Small intestine (tissue), 7 donors: ENCODE data around the gene INPP5K. TPM values are rescaled to one million over a fixed set of nuclear protein-coding genes. Genes with fewer than 3 reads are reported as not detected.
A peak's percentile ranks its signal among the peaks of the same experiment; 100 is the strongest.
"Not testable (repeated sequence)": the region's sequence is repeated elsewhere in the genome, so short reads cannot be mapped to it uniquely, and the experiment has no call there.

ENCODE experiments used
- DNase-seq, 2 donors: peaks; one replicate each; pipeline versions ENCODE4 v3.0.0 to v3.0.0-alpha.2; 2013
- FAIRE-seq: peaks from 2 replicates; lab custom pipeline; 2012; peaks lifted over from hg19 to GRCh38; lab: Jason Lieb, UNC
- H3K27ac ChIP-seq, 3 donors: one replicate each; pipeline ENCODE4 v1.5.1; 2013; ENCODE audit warnings: low read length in 2 of 3, mild to moderate bottlenecking in 2 of 3, control low read depth in 1 of 3, inconsistent platforms in 1 of 3, low read depth in 1 of 3, moderate library complexity in 1 of 3
- H3K27me3 ChIP-seq, 3 donors: one replicate each; pipeline ENCODE4 v1.6.1; 2013; ENCODE audit warnings: low read length in 3 of 3, inconsistent platforms in 1 of 3; ENCODE audit not compliant: control insufficient read depth in 3 of 3, insufficient read depth in 3 of 3
- H3K36me3 ChIP-seq, 3 donors: one replicate each; pipeline ENCODE4 v1.6.1; 2013; ENCODE audit warnings: low read length in 3 of 3, inconsistent platforms in 1 of 3, low read depth in 1 of 3, mild to moderate bottlenecking in 1 of 3, moderate library complexity in 1 of 3; ENCODE audit not compliant: control insufficient read depth in 3 of 3, insufficient read depth in 2 of 3
- H3K4me1 ChIP-seq, 3 donors: one replicate each; pipeline ENCODE4 v1.6.1; 2013; ENCODE audit warnings: low read length in 2 of 3, inconsistent platforms in 1 of 3, low read depth in 1 of 3, mild to moderate bottlenecking in 1 of 3, moderate library complexity in 1 of 3; ENCODE audit not compliant: control insufficient read depth in 3 of 3, insufficient read depth in 2 of 3
- H3K4me3 ChIP-seq, 3 donors: one replicate each; pipeline ENCODE4 v1.5.1; 2013; ENCODE audit warnings: low read length in 3 of 3, control low read depth in 1 of 3, inconsistent platforms in 1 of 3, low read depth in 1 of 3, mild to moderate bottlenecking in 1 of 3, moderate library complexity in 1 of 3
- H3K9me3 ChIP-seq, 2 donors: one replicate each; pipeline ENCODE4 v1.6.1; 2013; ENCODE audit warnings: low read depth in 1 of 2, low read length in 1 of 2; ENCODE audit not compliant: control insufficient read depth in 2 of 2, insufficient read depth in 1 of 2
- WGBS, 3 donors: extraction: QIAGEN DNeasy Blood & Tissue Kit; methylation state at CpG; one replicate each; pipeline ENCODE4 v1.1.7; 2013; 5-methylcytosine and 5-hydroxymethylcytosine counted together
- polyA plus RNA-seq, 4 donors: library from polyadenylated mRNA; stranded (reverse) in 3 of 4; unstranded in 1 of 4; fragments of 200-250 nt in 3 of 4; fragments of 120-200 nt in 1 of 4; gene quantifications; one replicate each; pipeline versions ENCODE4 v1.2.1 to v1.2.3, GENCODE V29; 2013
- donor health status: healthy with polysubstance abuse.
- donor health status: control.
- donor health status: control.
- donor health status: Bipolar disorder and iron deficiency.
- donor health status: healthy.

The INPP5K gene
- polyA plus RNA-seq, 4 donors, result 17.0 to 28.1 (median 24.3) TPM

DNA sequence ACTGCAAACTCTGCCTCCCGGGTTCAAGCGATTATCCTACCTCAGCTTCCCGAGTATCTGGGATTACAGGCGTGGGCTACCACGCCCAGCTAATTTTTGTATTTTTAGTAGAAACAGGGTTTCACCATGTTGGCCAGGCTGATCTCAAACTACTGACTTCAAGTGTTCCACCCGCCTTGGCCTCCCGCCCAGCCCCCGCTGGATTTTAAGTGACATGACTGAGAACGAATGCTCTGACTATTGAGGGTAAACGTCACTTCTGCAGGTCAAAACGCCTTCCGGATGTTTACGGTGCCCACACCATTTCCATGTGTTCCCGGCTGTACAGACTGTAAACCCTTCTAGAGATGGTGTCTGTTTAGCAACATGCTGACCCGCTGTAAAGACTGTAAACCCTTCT, 23.4 kb upstream of the INPP5K start:
- H3K27me3 ChIP-seq, result no peaks in the 10 kb centered on the region
- WGBS, 3 donors, result 90 to 96% (median 94%) methylated on average over 15 of the region's 15 CpGs
- no peak for FAIRE-seq
- H3K36me3 ChIP-seq, result peaks cover 15 to 85% (median 29%) of the 10 kb centered on the region in 3 donors
- H3K4me3 ChIP-seq, result no peak overlapping the region
- no peak for DNase-seq
- peaks cover 0 to 17% (median 0%) of the 10 kb centered on the region in 3 donors for H3K4me1 ChIP-seq
- H3K27ac ChIP-seq, result no peak overlapping the region
- H3K9me3 ChIP-seq, result no peaks in the 10 kb centered on the region

DNA sequence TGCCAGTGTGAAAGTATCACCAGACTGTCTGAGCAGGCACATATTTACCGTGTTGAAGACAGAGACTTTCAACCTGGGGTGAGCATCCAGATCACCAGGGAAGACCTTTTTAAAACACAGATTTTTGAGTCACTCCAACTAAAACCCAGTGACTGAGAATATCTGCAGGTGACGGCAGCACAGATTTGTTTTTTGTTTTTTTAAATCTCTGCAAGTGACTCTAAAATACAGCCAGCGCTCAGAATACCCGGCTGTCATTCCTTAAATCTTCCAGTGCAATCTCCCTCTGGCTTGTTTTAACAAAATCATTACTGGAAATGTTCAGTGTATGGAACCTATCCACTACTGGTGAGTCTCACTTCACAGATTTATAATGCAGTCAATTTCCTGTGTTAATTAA, 19.3 kb upstream of the INPP5K start:
- WGBS, 3 donors, result 83 to 93% (median 91%) methylated on average over 4 of the region's 4 CpGs
- Histone ChIP-seq H3K27me3 (no peaks in the 10 kb centered on the region), H3K4me1 (no peaks in the 10 kb centered on the region), H3K27ac (no peak overlapping the region), H3K4me3 (no peak overlapping the region), H3K9me3 (no peaks in the 10 kb centered on the region), H3K36me3 (peaks cover 8 to 84% (median 24%) of the 10 kb centered on the region in 3 donors)
- no peak for FAIRE-seq
- DNase-seq, result no peak

- DNase-seq (no peak), FAIRE-seq (no peak)
- WGBS, 3 donors, result 80 to 94% (median 89%) methylated on average over 24 of the region's 24 CpGs
- H3K27me3 ChIP-seq, result no peaks in the 10 kb centered on the region
- H3K27ac ChIP-seq, result no peak overlapping the region
- H3K4me3 ChIP-seq, result no peak overlapping the region
- H3K9me3 ChIP-seq, result no peaks in the 10 kb centered on the region
- no peaks in the 10 kb centered on the region for H3K4me1 ChIP-seq
- H3K36me3 ChIP-seq, result peaks cover 6 to 76% (median 26%) of the 10 kb centered on the region in 3 donors
These were observed 17.4 kb upstream of the INPP5K start for GRCh38 chr17:1533661-1534325.

GRCh38 chr17:1532836-1533602, 16.6 kb upstream of the INPP5K start:
- Histone ChIP-seq H3K36me3 (peaks cover 6 to 77% (median 22%) of the 10 kb centered on the region in 3 donors), H3K9me3 (no peaks in the 10 kb centered on the region), H3K4me1 (no peaks in the 10 kb centered on the region), H3K27me3 (no peaks in the 10 kb centered on the region), H3K4me3 (no peak overlapping the region), H3K27ac (no peak overlapping the region)
- no peak for DNase-seq
- FAIRE-seq, result no peak
- WGBS, 3 donors, result 82 to 95% (median 92%) methylated on average over 10 of the region's 10 CpGs

GRCh38 chr17:1529863-1530262, 13.5 kb upstream of the INPP5K start:
- H3K36me3 ChIP-seq, result peaks cover 3 to 75% (median 26%) of the 10 kb centered on the region in 3 donors
- 7 to 32% (median 24%) methylated on average over 2 of the region's 2 CpGs for WGBS, 3 donors
- no peaks in the 10 kb centered on the region for H3K27me3 ChIP-seq
- no peaks in the 10 kb centered on the region for H3K9me3 ChIP-seq
- no peak overlapping the region for H3K4me3 ChIP-seq
- H3K27ac ChIP-seq, result peak overlapping the region in 1 of 3 donors; percentile 31
- H3K4me1 ChIP-seq, result no peaks in the 10 kb centered on the region
- DNase-seq (peak in 1 of 2 donors; percentile 48), FAIRE-seq (no peak)

- peaks cover 2 to 72% (median 21%) of the 10 kb centered on the region in 3 donors for H3K36me3 ChIP-seq
- not testable (repeated sequence) for DNase-seq, H3K4me3 ChIP-seq, H3K4me1 ChIP-seq, FAIRE-seq, H3K27me3 ChIP-seq, H3K27ac ChIP-seq, H3K9me3 ChIP-seq
- 71 to 80% (median 73%) methylated on average over 4 of the region's 4 CpGs for WGBS, 3 donors
These were observed 10.5 kb upstream of the INPP5K start for GRCh38 chr17:1526876-1527275.

- no peak for FAIRE-seq
- 96 to 99% (median 98%) methylated on average over 5 of the region's 5 CpGs for WGBS, 3 donors
- Histone ChIP-seq H3K4me1 (peaks cover 0 to 2% (median 0%) of the 10 kb centered on the region in 3 donors), H3K4me3 (no peak overlapping the region), H3K27ac (no peak overlapping the region), H3K9me3 (no peaks in the 10 kb centered on the region), H3K27me3 (no peaks in the 10 kb centered on the region), H3K36me3 (peaks cover 7 to 80% (median 7%) of the 10 kb centered on the region in 3 donors)
- DNase-seq, result no peak
These were observed 6.2 kb upstream of the INPP5K start for GRCh38 chr17:1522626-1523025.

DNA sequence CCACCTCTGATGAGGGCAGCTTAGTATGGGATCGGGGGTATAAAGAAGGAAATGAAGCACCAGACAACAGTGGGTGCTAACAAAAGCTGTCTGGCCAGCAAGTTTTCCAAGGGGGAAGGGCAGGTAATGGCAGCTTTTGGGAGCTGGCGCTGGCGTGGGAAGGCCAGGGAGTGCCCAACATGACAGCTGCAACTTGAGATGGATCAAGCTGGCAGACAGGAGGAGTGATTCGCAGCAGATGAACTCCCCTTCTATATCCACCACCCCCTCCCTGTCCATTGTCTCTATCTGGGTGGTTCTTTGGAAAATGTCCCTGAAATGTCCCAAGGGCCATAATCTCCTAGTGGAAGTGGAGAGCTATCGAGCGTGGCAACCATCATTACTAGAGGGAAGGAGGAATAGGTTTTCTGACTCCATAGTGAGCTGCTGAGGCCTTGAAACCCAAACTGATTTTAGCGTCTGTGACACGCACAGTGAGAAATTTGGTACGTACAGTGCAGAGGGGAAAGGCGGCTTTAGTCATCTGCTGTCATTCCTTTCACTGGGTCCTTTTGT, 4.8 kb upstream of the INPP5K start:
- Histone ChIP-seq H3K36me3 (peaks cover 7 to 67% (median 7%) of the 10 kb centered on the region in 3 donors), H3K27me3 (no peaks in the 10 kb centered on the region), H3K27ac (no peak overlapping the region), H3K4me3 (no peak overlapping the region), H3K9me3 (no peaks in the 10 kb centered on the region), H3K4me1 (peaks cover 0 to 4% (median 0%) of the 10 kb centered on the region in 3 donors)
- no peak for DNase-seq
- no peak for FAIRE-seq
- WGBS, 3 donors, result 90 to 92% (median 91%) methylated on average over 9 to 10 of the region's 10 CpGs
